IPS-NIHi7 (cell line): ENCODE results near the gene FAM107A.
A peak's percentile ranks its signal among the peaks of the same experiment; 100 is the strongest.
"Not testable (repeated sequence)": the region's sequence is repeated elsewhere in the genome, so short reads cannot be mapped to it uniquely, and the experiment has no call there.

Source experiments
- DNase-seq: peaks from one replicate; pipeline ENCODE4 v3.0.0; 2012; ENCODE audit warnings: mixed read lengths; ENCODE audit errors: extremely low spot score

FAM107A gene

GRCh38 chr3:58536501-58537411, 40.4 kb downstream of the FAM107A start, which contains the start of gene ACOX2:
ACOX2 (minus strand) TSS chr3:58537190; CDS start chr3:58535106, 2,084 bp downstream.
- peak; percentile 20 for DNase-seq

GRCh38 chr3:58535531-58536500, 41.4 kb downstream of the FAM107A start:
- DNase-seq = no peak

GRCh38 chr3:58534592-58535494, 42.3 kb downstream of the FAM107A start:
- DNase-seq = no peak

- peak; percentile 89 for DNase-seq
These were observed 44.4 kb downstream of the FAM107A start for GRCh38 chr3:58532794-58533220.

GRCh38 chr3:58531956-58532355, 45.2 kb downstream of the FAM107A start:
- no peak for DNase-seq

GRCh38 chr3:58531555-58531954, 45.6 kb downstream of the FAM107A start:
- no peak for DNase-seq

- no peak for DNase-seq
These were observed 46.8 kb downstream of the FAM107A start for GRCh38 chr3:58530354-58530865.

GRCh38 chr3:58529516-58530353, 47.5 kb downstream of the FAM107A start:
- DNase-seq = peak; percentile 86

GRCh38 chr3:58528629-58529028, 48.6 kb downstream of the FAM107A start:
- peak; percentile 10 for DNase-seq

GRCh38 chr3:58527440-58527839, 49.8 kb downstream of the FAM107A start:
- DNase-seq = not testable (repeated sequence)

- DNase-seq = peak; percentile 56
These were observed 50.7 kb downstream of the FAM107A start for GRCh38 chr3:58526515-58526957.

- peak; percentile 5 for DNase-seq
These were observed 52.8 kb downstream of the FAM107A start for GRCh38 chr3:58524326-58524888.

GRCh38 chr3:58522759-58523425, 54.3 kb downstream of the FAM107A start:
- peak; percentile 16 for DNase-seq

- DNase-seq = peak; percentile 42
These were observed 55.1 kb downstream of the FAM107A start for GRCh38 chr3:58521917-58522631.

- no peak for DNase-seq
These were observed 55.9 kb downstream of the FAM107A start for GRCh38 chr3:58521336-58521670.

- DNase-seq = peak; percentile 34
These were observed 56.5 kb downstream of the FAM107A start for GRCh38 chr3:58520403-58521335.
